ENCODE measurements around the gene GABRB1.

GABRB1 gene

DNA sequence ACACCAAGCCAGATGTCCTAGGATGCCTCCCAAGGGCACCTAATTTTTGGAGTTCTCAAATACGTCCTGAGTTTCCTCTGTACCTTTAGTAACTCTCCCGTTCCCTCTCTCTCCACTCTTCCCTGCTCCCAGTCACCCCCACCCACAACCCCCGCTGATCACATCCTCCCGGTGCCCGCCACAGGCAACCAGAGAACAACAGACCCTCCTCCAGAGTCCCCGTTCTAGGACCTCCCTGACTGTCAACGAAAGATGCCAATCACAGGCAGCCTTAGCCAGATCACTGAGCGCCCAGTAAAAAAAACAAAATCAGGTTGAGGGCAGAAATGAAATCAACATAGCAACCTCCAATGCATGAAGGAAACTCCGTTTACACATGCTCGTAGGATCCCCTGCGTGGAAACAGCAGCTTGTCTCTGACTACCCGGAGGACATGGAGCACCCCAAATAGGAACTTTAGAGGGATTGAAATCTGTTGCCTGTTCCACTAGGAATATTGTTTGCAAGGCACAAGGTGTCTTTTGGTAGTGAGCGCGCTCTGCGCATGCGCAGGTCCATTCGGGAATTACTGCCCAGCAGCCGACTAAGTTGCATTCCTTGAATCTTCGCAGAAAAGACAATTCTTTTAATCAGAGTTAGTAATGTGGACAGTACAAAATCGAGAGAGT is at the start of gene GABRB1:
Gene GABRB1 (plus strand): TSS at position 557 of the 668 bp plus-strand sequence.
- no peak for DNase-seq (ENCODE audit: low read depth)

- DNase-seq (ENCODE audit: low read depth), result no peak
Measured at GRCh38 chr4:46984781-46985180, 46.6 kb upstream of the GABRB1 start.

DNA sequence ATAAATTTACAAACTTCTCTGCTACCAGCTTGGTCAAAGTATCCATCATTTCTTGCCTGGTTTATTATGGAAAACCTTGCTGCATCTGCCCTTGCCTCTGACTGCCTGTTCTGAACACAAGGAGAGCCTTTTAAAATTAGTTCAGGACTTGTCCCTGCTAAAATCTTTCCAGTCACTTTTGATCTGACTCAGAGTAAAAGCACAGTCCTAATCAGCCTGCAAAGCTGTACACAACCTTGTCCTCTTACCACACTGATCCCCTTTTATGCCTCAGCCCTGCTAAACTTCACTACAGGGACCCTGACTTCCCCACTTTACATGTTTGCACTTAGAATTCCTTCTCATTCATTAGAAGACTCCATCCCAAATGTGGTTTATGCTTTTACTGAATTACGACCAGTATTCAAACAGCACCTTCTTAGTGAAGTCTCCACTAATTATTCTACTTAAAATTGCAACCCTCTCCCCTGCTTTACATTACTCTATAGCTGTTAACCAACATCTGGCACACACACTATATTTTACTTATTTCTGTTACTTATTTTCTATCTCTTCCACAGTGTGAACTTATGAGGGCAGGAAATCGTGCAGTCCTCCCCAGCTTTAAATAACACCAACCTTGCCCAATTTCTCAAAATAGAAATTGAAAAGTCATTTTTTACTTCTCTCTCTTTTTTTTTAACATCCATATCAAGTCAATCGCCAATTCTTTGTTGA is 44.3 kb upstream of the GABRB1 start:
- no peak for DNase-seq (ENCODE audit: low read depth)

- no peak for DNase-seq (ENCODE audit: low read depth)
Measured at GRCh38 chr4:46992338-46992737, 39.0 kb upstream of the GABRB1 start.

GRCh38 chr4:46993075-46994006 is 38.0 kb upstream of the GABRB1 start, which contains the start of gene GABRA4:
TSS of gene GABRA4 (minus strand) at chr4:46993581. CDS start at chr4:46993424, 157 bp downstream.
- DNase-seq (ENCODE audit: low read depth), result no peak

GRCh38 chr4:46994007-46994405 is 37.4 kb upstream of the GABRB1 start:
- DNase-seq (ENCODE audit: low read depth), result no peak

GRCh38 chr4:46999566-46999965 is 31.8 kb upstream of the GABRB1 start:
- no peak for DNase-seq (ENCODE audit: low read depth)

- DNase-seq (ENCODE audit: low read depth), result no peak
Measured at GRCh38 chr4:47000406-47000805, 31.0 kb upstream of the GABRB1 start.

DNA sequence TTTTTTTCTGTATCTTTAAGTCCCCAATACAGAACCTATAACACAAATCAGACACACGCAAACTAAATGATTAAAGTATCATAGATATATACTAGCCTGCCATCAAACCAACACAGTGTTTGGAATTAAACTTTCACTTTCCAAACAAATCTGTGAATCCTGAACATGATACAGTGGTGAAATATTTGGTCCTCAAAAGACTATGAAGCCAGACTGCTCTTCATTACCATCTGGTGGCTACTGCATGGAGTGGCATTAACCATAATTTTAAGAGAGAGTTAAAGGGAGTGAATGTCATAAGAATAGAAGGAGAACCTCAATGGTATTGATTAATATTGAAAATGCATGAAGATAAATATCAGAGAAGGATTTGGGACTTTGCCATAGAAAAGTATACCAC is 28.8 kb upstream of the GABRB1 start:
- DNase-seq (ENCODE audit: low read depth), result no peak

DNA sequence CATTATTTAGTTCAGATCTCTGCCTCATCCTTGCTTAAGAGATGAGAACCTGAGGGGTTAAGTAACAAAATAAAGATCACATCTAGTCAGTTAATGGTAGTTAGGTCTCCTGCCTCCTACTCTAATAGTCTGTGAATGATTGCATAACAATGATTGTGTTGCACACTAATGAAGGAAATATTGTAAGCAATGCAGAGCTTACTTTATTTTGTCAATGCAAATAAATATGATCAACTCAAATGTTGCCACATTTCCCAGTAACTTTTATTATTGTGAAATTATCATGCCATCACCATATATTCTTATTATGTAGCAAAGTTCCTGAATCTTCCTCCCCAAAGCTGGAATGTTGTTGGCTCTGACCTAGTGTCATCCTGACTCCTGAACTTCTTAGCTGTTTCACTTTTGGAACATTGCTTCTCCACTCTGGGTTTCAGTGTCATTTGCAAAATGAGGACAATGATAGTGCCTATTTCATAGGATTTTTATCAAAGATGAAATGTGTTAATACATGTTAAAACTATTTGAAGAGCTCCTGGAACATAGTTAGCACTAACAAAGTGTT is 20.9 kb upstream of the GABRB1 start:
- no peak for DNase-seq (ENCODE audit: low read depth)

DNA sequence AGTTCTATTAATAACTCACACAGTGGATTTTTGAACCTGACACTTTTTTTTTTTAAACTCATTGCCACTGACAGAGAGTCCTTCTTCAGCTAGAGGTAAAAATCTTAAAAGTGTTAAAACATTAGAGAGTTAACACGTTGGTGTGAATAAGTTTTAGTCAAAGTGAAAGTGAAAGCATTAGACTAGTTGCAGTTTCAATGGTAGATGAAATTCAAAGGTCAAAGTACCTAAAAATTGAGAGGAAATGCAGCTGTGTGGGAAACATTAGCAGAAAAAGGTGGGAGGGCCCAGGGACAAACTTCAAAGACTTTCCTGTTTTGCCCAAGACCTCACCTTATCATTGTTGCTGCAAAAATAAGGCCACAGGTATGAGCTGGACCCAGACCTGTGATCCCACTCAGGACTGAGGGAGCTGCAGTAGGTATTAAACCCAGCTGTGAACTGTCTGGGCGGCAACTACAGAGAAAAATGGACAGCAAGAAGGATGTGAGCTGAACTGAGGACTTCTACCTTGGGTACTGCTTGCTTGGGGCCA is 20.4 kb upstream of the GABRB1 start:
- DNase-seq (ENCODE audit: low read depth), result no peak

- DNase-seq (ENCODE audit: low read depth), result no peak
Measured at GRCh38 chr4:47012676-47013075, 18.7 kb upstream of the GABRB1 start.

GRCh38 chr4:47013373-47013772 is 18.0 kb upstream of the GABRB1 start:
- no peak for DNase-seq (ENCODE audit: low read depth)

- DNase-seq (ENCODE audit: low read depth), result no peak
Measured at GRCh38 chr4:47017081-47017480, 14.3 kb upstream of the GABRB1 start.

GRCh38 chr4:47017494-47017893 is 13.9 kb upstream of the GABRB1 start:
- no peak for DNase-seq (ENCODE audit: low read depth)

- no peak for DNase-seq (ENCODE audit: low read depth)
Measured at GRCh38 chr4:47031751-47032404, 511 bp downstream of the GABRB1 start.

GRCh38 chr4:47032405-47033106 is 1.2 kb downstream of the GABRB1 start:
- DNase-seq (ENCODE audit: low read depth), result no peak

DNA sequence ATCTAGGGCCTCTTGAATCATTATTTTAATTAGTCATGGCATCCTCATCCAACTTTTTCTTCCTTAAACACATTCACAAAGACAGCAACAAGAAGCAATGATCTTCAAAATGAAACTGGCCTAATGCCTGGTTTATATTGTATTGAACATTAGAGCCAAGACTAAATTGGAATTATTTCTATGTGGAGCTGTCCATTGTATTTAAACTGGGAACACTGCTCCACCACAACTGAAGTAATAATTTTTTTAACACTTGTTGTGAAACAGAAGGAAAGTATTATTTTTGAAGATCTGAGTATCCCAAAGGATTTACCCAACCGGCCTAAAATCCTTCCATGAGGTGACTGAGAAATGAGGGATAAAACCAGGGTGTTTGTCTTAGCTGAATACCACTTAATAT is 6.9 kb downstream of the GABRB1 start:
- DNase-seq (ENCODE audit: low read depth), result no peak

- DNase-seq (ENCODE audit: low read depth), result no peak
Measured at GRCh38 chr4:47040828-47041227, 9.5 kb downstream of the GABRB1 start.

- DNase-seq (ENCODE audit: low read depth), result no peak
Measured at GRCh38 chr4:47043821-47044220, 12.5 kb downstream of the GABRB1 start.

GRCh38 chr4:47045261-47045660 is 13.9 kb downstream of the GABRB1 start:
- DNase-seq (ENCODE audit: low read depth), result no peak

All from stimulated activated CD8-positive, alpha-beta memory T cell treated with anti-CD3 and anti-CD28 coated beads, Interleukin-15, amount 100 ng/mL, for 24 hours (primary cell).